Loucy (cell line): ENCODE data around the gene TMEM132A.

Source experiments
- H2AFZ ChIP-seq: fragments of 200-600 bp; sonication (generic); 2 replicates; pipeline ENCODE4 v1.6.0; 2016; ENCODE audit warnings: antibody characterized with exemption, mild to moderate bottlenecking, low read length, moderate library complexity
- H3F3A ChIP-seq: fragments of 200-600 bp; 2 replicates; pipeline ENCODE4 v1.6.0; 2016; ENCODE audit warnings: antibody characterized with exemption, low read depth, mild to moderate bottlenecking
- H3K27me3 ChIP-seq: fragments of 200-600 bp; sonication (generic); 2 replicates; pipeline ENCODE4 v1.6.1; 2014; ENCODE audit warnings: low read length, mild to moderate bottlenecking; ENCODE audit not compliant: insufficient read depth, poor library complexity, severe bottlenecking
- H3K36me3 ChIP-seq: fragments of 200-600 bp; sonication (generic); 2 replicates; pipeline ENCODE4 v1.6.1; 2016; ENCODE audit warnings: low read length; ENCODE audit not compliant: insufficient read depth
- H3K4me1 ChIP-seq: fragments of 200-600 bp; sonication (generic); 2 replicates; pipeline ENCODE4 v1.5.1; 2014; ENCODE audit warnings: low read length, mild to moderate bottlenecking; ENCODE audit not compliant: insufficient read depth, poor library complexity, severe bottlenecking
- H3K4me2 ChIP-seq: fragments of 200-600 bp; sonication (generic); 2 replicates; pipeline ENCODE4 v1.6.0; 2014; ENCODE audit warnings: antibody characterized with exemption, low read length, low read depth, mild to moderate bottlenecking; ENCODE audit not compliant: poor library complexity, severe bottlenecking
- H3K4me3 ChIP-seq: fragments of 200-600 bp; sonication (generic); 2 replicates; pipeline ENCODE4 v1.5.1; 2014; ENCODE audit warnings: low read length, mild to moderate bottlenecking, mixed read lengths; ENCODE audit not compliant: poor library complexity, severe bottlenecking
- H3K79me2 ChIP-seq: fragments of 200-600 bp; sonication (generic); 2 replicates; pipeline ENCODE4 v1.6.1; 2014; ENCODE audit warnings: low read length; ENCODE audit not compliant: insufficient read depth
- H3K9ac ChIP-seq: fragments of 200-600 bp; sonication (generic); 2 replicates; pipeline ENCODE4 v1.6.0; 2014; ENCODE audit warnings: mild to moderate bottlenecking, low read depth, low read length, moderate library complexity; ENCODE audit not compliant: poor library complexity, severe bottlenecking
- H3K9me2 ChIP-seq: fragments of 200-600 bp; sonication (generic); replicated peaks from 2 replicates; pipeline ENCODE4 v1.6.1; 2016; ENCODE audit warnings: low read depth, low read length, mixed read lengths
- H3K9me3 ChIP-seq: fragments of 200-600 bp; sonication (generic); 2 replicates; pipeline ENCODE4 v1.6.1; 2014; ENCODE audit warnings: mild to moderate bottlenecking, antibody characterized with exemption, low read length, low read depth; ENCODE audit not compliant: insufficient read depth
- H4K20me1 ChIP-seq: fragments of 200-600 bp; sonication (generic); 2 replicates; pipeline ENCODE4 v1.6.0; 2014; ENCODE audit warnings: antibody characterized with exemption, low read length, mild to moderate bottlenecking; ENCODE audit not compliant: insufficient read depth, poor library complexity, severe bottlenecking
- CTCF ChIP-seq: fragments of 200-600 bp; sonication (generic); conservative IDR thresholded peaks from 2 replicates; pipeline ENCODE4 v1.5.1; 2014; ENCODE audit warnings: mild to moderate bottlenecking, antibody characterized with exemption, low read length
- EZH2phosphoT487 ChIP-seq: fragments of 200-600 bp; IDR thresholded peaks from 2 replicates; pipeline ENCODE4 v1.6.1; 2018; ENCODE audit warnings: antibody characterized with exemption, mild to moderate bottlenecking, moderate library complexity, borderline replicate concordance

Gene TMEM132A

GRCh38 chr11:60915248-60915914 is 8.9 kb upstream of the TMEM132A start:
- Histone ChIP-seq H3K79me2 (peaks cover 54% of the 10 kb centered on the region), H3K9ac (peak overlapping the region; percentile 85), H3K9me2 (no peaks in the 10 kb centered on the region), H3K4me2 (peak overlapping the region; percentile 95), H3K4me1 (peaks cover 48% of the 10 kb centered on the region), H2AFZ (peak overlapping the region; percentile 99), H4K20me1 (peaks cover 27% of the 10 kb centered on the region), H3K36me3 (peaks cover 11% of the 10 kb centered on the region; the same call in 1 of the 2 replicates), H3F3A (no peaks in the 10 kb centered on the region), H3K4me3 (peak overlapping the region; percentile 87), H3K27me3 (no peaks in the 10 kb centered on the region), H3K9me3 (no peaks in the 10 kb centered on the region)
- TF ChIP-seq CTCF (peak; percentile 68), EZH2phosphoT487 (no peak)

GRCh38 chr11:60916669-60917206 is 7.5 kb upstream of the TMEM132A start:
- H4K20me1 ChIP-seq, result peaks cover 27% of the 10 kb centered on the region
- peak overlapping the region; percentile 95 for H3K4me2 ChIP-seq

GRCh38 chr11:60917267-60917666 is 7.0 kb upstream of the TMEM132A start:
- peak overlapping the region; percentile 95 for H3K4me2 ChIP-seq
- no peak for TF ChIP-seq CTCF
- TF ChIP-seq EZH2phosphoT487, result no peak

More at GRCh38 chr11:60916669-60917206, 7.5 kb upstream of the TMEM132A start:
- H2AFZ ChIP-seq, result no peak overlapping the region
- no peaks in the 10 kb centered on the region for H3K9me3 ChIP-seq
- no peak for TF ChIP-seq CTCF
- no peak for TF ChIP-seq EZH2phosphoT487
- H3K79me2 ChIP-seq, result peaks cover 54% of the 10 kb centered on the region
- H3K9ac ChIP-seq, result peak overlapping the region; percentile 85
- H3K36me3 ChIP-seq, result peaks cover 24% of the 10 kb centered on the region; the same call in 1 of the 2 replicates
- H3K4me1 ChIP-seq, result peaks cover 44% of the 10 kb centered on the region
- H3K9me2 ChIP-seq, result no peaks in the 10 kb centered on the region
- H3F3A ChIP-seq, result no peaks in the 10 kb centered on the region
- H3K27me3 ChIP-seq, result no peaks in the 10 kb centered on the region
- peak overlapping the region; percentile 87 for H3K4me3 ChIP-seq

More at GRCh38 chr11:60917267-60917666, 7.0 kb upstream of the TMEM132A start:
- peak overlapping the region; percentile 85 for H3K9ac ChIP-seq
- H3F3A ChIP-seq, result no peaks in the 10 kb centered on the region
- peak overlapping the region; percentile 87 for H3K4me3 ChIP-seq
- H3K9me2 ChIP-seq, result no peaks in the 10 kb centered on the region
- H3K36me3 ChIP-seq, result peaks cover 30% of the 10 kb centered on the region; the same call in 1 of the 2 replicates
- H3K4me1 ChIP-seq, result peaks cover 44% of the 10 kb centered on the region
- no peaks in the 10 kb centered on the region for H3K27me3 ChIP-seq
- H4K20me1 ChIP-seq, result peaks cover 27% of the 10 kb centered on the region
- H3K79me2 ChIP-seq, result peaks cover 54% of the 10 kb centered on the region
- H3K9me3 ChIP-seq, result no peaks in the 10 kb centered on the region
- H2AFZ ChIP-seq, result no peak overlapping the region
